Stimulated activated CD4-positive, alpha-beta T cell treated with anti-CD3 and anti-CD28 coated beads, Interleukin-15, amount 100 ng/mL, for 1 hour (primary cell): Measurements from ENCODE around the gene SLCO3A1.
"Not testable (repeated sequence)": the region's sequence is repeated elsewhere in the genome, so short reads cannot be mapped to it uniquely, and the experiment has no call there.

Experiments
- DNase-seq, 2 donors: peaks; one replicate each; pipeline ENCODE4 v3.0.0-alpha.2; 2020; ENCODE audit warnings: low read depth in 1 of 2, low spot score in 1 of 2

SLCO3A1 gene

DNA sequence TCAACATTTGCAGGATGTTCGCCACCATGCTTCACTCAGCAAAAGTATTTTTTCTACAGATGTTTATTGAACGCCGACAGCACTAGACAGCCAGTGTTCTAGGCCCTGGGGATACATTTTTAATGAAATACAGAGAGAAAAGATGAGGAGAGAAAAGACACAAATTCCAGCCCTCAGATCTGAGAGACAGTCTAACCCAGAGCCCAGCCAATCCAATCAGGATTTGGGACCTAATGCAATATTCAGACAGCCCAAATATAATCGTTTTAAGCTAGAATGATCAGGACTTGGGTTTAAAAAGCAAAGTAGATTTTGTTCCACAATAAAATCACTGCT is 174.8 kb downstream of the SLCO3A1 start:
- no peak for DNase-seq

DNA sequence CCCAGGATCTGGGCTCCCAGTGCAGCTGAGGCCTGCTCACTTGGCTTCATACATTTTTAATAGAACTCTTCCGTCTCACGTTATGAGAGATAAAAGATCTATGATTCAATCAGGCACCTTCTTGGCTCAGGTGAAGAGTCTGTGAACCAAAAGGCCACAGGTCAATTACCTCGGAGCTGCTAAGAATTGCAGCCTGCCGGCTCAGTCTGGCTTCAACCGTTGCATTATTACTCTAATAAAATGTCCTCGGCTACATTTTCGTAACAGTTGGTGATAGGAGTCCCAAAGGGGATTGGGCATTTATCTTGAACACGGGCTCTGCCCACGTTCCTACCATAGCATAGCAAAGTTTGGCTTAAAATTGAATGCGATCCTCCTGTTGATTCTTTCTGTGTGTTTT is 176.3 kb downstream of the SLCO3A1 start:
- no peak for DNase-seq

DNA sequence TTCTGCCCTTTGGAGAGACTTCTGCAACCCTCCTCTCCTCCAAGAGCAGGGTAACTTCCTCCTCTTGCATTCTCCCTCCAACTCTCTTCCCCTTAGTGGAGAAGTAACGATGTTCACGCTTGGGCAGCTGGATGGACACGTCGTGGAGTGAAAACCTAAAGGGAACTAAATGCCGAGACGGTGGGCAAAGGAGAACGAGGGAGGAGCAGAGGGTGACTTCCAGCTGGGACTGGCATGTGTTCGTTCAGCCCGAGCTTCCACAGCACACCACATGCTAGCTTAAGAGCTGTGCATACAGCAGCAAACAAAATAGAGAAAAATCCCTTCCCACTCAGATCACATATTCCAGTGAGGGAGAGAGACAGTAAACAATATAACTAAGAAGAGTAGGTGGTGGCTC is 179.8 kb downstream of the SLCO3A1 start:
- DNase-seq, result no peak

DNA sequence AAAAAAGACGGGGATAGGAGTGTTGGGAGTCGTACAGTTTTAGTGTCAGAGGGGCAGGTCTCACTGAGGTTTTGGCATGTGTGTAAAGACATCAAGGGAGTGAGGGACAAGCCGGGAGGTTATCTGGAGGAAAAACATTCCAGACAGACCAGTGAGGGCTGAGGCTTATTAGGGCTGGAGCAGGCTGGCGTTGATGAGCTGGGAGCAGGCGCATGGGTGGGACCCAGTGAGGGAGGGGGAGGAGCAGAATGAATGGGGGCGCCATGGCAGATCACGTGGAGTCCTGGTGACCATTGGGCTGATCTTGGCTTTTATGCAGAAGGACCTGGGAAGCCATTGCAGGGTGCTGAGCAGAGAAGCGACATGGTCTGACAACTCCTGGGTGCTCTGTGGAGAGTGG is 180.2 kb downstream of the SLCO3A1 start:
- DNase-seq, result no peak

DNA sequence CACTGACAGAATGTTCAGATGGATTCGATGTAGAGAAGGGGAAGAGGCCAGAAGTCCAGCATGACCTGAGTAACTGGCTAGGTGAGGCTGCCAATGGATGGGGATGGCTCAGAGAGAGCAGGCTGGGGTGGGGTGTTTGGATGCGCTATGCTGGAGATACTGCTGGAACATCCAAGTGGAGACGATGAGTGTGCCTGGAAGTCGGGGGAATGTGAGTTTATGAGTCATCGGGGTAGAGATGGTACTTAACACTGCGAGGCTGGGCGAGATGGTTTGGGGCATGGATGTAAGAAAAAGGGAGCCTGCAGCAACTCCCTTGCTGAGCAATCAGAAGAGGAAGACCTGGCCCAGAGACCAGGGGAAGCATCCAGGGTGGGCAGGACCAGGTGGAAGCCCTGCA is 180.7 kb downstream of the SLCO3A1 start:
- DNase-seq, result no peak

DNA sequence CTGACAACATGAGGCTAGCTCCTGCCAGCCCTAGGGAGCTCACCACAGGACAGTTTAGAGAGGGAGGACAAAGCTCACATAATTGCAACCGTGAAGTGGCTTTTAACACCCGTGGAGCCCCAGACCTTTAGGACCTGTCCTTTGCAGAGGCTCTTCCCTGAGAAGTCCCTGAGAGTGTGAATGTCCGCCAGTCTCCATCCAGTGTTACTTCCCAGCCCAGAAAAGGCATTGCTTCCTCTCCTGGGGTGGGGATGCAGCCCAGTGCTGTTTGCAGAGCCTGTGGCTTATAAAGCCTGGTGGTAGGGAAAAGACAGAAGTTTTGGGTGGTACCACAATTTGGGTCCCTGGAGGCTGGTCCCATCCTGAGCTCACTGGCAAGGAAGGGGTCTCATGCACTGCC is 182.0 kb downstream of the SLCO3A1 start:
- DNase-seq, result no peak

DNA sequence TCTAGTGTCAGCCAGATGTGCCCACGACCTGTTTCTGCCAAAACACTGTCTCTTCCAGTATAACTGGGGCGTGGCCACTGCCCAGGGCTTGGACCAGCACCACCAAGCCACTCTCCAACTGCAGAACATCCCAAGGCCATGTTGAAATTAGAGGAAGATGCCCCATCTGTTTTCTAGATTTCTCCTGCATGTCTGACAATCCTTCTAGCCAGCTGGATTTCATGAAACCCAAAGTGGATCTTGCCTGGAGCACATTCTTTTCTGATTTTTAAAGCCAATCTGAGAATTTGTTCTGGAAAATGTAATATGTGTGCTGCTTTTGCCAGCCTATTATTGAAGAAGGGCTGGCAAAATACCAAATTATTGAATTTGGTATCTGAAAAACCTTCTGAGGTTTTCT is 182.5 kb downstream of the SLCO3A1 start:
- DNase-seq, result no peak

DNA sequence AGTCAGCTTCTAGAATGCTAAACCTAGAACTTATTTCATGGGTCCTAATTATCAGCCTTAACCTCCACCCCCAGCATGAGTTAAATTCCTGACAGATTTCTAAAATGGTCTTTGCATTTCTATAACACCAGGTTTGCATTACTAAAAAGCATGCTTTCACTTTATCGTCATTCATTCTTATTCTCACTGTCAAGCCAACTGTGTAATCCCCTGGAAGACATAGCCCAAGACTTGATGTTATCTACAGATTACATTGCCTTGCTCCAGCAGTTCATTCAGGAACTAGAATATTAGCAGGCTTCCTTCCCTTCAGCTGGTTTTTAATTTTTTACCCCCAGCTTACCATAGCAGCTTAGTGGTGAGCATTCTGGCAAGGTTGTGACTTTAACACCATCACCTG is 184.0 kb downstream of the SLCO3A1 start:
- DNase-seq, result no peak

DNA sequence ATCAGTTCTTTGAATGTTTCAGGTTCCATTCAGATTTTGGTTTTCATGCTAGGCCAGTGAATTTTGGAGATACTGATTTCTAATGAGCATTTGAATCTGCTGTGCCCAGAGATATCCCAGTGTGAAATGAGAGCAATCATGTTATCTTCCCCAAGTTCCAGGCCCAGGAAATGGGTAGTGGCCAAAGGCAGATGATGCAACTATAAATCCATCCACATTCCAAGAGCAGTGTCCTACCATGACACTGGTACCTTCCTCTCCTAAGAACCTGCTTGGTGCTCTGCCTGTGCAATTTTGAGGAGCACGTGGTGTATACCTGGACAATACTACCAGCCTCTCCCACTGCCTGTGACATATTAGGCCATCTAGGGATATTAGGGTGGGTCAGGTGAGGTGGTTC is 186.8 kb downstream of the SLCO3A1 start:
- DNase-seq, result no peak

DNA sequence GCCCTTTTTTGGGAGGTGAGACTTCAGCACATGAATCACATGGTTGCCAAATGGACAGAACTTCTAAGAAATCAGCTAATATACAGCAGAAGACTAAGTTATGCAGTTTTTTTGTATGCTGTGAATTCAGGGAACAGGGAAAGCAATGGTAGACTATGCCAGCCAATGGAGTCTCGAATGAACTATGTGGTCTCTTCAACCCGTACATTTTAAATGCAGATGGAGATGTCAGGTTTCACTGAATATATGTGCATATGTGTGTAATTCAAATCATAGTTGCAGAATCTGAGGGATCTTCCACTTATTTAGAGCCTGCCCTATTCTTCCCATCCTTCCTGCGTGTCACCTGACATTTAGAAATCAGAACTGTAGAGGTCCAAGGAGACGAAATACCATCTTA is 187.9 kb downstream of the SLCO3A1 start:
- no peak for DNase-seq

DNA sequence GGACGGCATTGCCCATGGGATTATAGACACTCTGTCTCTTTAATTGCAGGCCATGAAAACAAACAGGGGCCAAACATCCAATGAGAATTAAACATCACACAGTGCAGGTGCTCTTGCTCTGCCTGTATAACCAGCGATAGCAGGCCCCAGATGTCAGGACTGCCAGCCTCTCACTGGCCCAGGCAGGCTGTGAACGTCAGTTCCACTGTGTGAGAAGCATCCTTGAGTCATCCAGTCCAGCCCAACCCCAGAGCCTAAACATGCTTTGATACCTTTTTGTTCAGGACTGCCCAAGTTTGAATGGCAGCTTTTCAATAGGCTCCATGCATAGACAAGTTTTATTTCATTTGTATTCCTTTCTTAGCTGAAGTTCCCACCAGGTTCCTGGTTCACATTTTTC is 189.8 kb downstream of the SLCO3A1 start:
- no peak for DNase-seq

DNA sequence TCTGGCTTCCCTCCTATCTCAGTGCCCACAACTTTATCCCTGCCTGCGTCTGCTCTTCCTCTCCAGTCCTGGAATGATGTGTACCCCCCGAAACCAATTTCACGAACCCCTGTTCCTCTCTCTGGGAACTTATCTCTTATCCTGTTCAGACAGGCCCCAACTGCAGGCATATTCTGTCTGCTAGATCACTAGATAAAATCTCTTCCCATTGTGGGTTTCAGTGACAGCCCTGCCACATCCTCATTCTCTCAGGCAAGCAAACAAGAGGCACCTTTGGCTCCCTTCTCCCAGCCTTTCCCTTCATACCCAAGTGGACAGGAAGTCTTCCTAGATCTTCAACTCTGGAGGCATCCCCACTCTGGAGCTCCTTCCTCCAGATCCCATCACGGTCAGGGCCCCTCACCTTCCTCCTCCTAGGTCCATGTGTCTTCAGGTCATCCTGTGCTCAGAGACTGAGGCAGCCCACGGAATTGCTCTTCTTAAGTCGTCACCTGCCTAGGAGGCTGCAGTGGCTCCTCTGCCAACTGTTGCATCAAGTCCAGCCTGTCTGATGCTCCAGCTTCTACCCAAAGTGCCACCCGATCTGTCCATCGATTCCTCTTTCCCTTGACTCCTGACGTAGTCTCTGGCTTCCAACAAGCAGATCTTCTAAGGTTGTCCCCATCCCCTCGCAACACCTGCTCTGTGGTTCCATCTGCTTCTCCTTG is 190.8 kb downstream of the SLCO3A1 start:
- no peak for DNase-seq

DNA sequence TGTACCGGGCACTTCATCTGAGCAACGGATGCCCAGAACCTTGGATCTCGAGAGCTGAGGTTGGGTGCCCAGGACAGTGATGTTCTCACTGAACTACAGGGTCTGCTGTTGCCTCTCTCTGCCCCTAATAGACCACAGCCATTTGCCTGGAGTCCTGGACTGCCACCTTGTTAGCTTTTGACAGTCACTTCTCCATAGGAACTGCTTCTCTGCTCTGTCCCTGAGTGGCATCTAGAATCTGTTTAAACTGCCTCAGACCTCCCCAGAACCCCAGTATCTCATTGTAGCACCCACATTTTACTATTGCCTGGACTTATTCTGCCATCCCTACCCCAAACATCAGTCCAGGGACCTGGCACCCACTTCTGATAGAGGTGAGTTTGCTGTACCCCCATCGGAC is 194.4 kb downstream of the SLCO3A1 start:
- no peak for DNase-seq

DNA sequence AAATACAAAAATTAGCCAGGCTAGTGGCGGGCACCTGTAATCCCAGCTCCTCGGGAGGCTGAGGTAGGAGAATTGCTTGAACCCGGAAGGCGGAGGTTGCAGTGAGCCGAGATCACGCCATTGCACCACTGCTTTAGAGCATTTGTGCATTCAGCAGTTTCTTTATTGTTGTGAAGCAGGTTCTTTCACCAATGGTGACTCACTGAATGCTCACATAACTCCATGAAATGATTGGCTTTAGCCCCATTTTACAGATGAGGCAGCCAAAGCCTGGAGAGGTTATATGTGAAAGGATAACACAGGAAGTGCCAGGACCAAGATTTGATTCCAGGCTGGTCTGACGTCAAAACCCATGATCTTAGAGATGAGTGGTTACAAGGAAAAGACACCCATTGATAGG is 195.2 kb downstream of the SLCO3A1 start:
- no peak for DNase-seq

DNA sequence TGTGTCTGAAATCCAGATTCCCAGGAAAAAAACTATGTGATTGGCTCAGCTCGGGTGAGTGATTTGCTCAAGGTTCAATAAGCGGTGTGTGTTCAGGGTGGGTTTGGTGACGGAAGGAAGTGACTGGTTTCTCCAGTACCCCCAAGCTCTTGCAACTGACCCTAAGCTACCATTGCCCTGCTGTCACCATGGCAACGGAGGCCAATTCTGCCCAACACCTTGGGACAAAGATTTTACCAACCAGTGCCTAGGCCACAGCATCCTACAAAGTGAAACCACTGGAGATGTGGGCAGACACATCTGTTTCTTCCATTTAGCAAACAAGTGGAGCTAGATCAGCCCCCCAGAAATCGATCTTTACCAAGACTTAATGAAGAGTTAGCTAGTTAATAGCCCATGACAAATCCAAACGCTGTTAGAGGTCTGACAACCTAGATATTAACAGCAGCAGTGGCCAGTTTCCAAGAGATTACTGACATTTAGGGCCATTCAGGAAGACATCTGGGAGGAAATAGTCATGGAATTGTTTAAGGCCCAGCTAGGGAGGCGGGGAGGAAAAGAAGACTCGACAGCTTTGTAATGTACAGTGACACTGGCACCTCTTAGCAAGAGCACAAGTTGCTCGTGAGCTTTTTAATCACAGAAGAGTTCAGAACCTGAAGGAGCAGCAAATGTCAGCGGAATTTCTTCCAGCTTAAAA is 195.9 kb downstream of the SLCO3A1 start:
- DNase-seq, result no peak

DNA sequence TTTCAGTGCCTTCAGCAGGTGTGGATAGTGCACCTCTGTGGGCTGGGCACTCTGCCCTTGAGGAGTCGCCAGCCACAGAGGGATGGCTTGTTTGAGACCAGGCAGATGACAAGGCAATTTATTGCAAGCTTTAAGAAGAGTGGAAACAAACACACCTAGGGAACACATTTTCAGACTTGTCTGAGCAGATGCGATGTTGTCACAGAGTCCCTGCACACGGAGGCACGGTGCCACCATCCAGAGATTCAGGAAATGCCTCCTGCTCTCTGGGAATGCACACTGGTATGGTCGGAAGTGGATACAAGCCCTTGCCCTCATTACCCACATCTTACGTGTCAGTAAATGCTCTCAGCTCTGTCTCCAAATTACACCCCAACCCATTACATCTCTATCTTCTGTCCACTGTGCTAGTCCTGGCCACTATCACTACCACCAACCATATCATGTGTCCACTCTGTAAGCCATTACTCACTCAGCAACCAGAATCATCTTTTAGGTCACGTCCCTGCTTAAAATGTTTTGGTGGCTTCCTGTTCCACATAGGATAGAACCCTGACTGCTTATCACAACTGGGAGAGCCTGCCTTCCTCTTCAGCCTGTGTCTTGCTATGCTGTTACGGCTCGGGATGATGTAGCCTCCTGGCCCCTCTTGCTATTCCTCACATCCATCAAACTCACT is 196.9 kb downstream of the SLCO3A1 start:
- no peak for DNase-seq

DNA sequence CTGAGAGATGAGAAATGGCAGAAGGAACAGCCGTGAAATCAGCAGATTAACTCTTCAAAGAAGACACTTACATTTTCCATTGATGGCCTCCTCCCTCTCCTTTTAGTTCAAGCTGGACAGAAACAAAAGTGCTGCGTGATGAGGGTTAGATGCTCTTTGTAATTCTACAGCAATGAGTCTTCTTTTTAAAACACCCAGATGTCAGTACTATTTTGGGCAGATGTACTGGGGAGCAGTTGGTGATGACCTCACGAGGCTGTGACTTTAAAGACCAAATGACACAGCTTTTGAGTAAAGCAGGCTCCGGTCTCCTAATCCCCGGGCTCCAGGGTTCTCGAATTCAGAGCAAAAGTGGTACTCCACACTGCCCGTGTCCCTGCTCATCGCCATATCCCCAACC is 198.2 kb downstream of the SLCO3A1 start:
- DNase-seq, result no peak

DNA sequence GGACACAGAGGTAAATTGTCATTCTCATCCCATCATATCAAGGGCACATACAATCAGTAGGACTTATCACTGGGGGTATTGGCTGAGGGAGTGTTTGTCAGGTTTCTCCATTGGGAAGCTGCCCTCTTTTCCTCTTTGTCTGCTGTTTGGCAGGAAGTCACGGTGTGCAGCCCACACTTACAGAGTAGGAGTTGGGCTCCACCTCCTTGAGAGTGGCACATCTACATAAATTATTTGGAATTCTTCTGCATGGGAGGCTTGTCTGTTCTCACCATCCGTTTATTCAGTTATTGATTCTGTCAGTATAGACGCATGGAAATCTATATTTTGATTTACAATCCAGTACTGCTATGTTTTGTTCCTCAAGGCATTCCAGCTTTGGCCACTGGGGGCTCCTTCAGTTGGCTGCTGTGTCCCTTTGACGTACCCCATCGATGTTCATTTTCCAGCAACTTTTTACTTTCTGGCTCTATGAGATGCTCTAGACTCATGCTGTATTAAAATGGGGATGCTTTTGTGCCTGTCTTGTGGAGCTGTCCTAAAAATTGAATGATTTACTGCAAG is 200.3 kb downstream of the SLCO3A1 start:
- no peak for DNase-seq

DNA sequence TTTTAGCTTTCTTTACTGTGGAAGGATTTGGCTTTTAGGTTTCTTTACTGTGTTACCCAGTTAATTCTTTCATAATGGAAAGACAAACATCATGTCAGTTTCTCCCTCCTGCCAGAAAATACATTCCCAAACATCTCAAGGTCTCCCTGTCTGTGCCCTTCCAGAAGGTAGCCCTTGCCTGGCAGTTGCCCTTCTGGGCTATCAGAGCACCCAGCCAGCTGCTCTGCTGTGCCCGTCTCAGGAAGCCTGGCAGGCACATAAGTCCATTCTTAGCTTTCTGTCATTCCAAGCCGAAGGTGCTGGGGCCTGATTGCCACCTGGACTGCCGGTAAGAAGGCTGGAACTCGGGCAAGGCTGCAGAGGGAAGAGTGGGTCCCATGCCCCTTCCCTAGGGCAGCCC is 203.4 kb downstream of the SLCO3A1 start:
- DNase-seq, result no peak

DNA sequence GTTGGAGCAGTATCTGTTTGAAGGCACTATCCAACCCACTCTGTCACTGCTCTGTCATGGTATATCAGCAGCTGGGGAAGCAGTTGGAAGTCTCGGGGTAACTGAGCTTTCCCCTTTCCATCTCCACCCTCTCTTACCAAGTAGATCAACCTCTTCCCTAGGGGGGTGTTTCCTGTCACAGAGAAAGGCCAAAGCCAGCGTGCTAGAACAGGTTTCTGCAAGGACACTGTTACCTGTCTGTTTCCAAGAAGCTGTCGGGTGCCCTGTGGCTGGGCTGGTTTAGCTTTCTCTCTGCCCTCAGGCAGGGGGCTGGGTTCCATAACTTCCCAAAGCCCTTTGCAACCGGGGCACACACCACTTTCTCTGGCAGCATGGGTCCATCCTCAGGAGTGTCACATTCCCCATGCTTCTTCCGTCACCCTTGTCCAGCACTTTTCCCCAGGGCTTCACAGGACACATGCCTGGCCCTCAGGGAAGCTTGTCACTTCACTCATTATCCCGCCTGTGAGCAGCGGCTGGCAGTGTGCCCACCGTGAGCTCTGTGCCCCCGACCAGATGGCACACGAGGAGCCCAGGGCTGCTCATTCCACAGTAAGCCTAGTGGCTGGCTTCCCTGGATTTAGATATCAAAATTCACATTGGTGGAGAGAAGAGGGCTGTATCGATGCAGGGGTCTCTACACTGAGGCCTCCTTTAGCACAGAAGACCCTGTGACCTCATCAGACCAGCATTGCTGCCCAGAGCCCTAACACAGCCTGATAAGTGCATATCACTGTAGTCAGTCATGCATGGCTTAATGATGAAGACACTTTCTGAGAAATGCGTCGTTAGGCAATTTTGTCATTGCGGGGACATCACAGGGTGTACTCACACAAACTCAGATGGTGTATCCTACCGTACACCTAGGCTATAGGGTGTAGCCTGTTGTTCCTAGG is 205.8 kb downstream of the SLCO3A1 start:
- no peak for DNase-seq

DNA sequence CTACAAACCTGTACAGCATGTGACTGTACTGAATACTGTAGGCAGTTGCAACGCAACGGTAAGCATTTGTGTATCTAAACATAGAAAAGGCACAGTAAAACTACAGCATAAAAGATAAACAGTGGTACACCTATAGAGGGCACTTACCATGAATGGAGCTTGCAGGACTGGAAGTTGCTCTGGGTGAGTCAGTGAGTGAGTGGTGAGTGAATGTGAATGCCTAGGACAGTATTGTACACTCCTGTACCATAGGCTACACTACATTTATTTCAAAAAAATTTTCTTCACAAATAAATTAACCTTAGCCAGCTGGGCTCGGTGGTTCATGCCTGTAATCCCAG is 206.4 kb downstream of the SLCO3A1 start:
- DNase-seq, result not testable (repeated sequence)
